NCI-H2081 treated with DMSO at 0.1 percent for 48 hours (cell line): ENCODE data around the gene SNAP91.

Experiments
- DNase-seq: peaks from one replicate; lab custom pipeline; 2025; lab: John Stamatoyannopoulos, UW

SNAP91 gene

DNA sequence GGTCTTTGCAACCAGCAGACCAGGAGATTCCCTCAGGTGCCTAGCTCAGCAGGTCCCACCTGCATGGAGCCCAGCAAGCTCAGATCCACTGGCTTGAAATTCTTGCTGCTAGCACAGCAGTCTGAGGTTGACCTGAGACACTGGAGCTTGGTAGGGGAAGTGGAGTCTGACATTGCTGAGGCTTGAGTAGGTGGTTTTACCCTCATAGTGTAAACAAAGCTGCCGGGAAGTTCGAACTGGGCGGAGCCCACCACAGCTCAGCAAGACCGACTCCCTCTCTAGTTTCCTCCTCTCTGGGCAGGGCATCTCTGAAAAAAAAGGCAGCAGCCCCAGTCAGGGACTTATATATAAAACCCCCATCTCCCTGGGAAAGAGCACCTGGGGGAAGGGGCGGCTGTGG is 162.3 kb downstream of the SNAP91 start:
- DNase-seq, result no peak

DNA sequence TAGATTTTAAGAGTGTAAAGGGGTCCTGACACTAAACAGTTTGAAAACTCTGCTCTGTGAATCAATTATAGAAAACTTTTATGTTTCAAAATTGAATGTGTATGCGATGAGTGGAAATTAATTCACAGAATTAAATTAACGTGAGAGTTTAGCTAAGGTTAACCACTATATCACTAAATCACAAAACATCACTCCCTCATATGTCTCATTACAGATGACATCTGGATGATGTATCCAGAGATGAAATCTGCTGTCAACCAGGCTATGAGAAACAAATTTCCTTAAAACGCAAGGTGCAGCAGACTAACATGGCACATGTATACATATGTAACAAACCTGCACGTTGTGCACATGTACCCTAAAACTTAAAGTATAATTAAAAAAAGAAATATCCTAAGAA is 169.2 kb downstream of the SNAP91 start:
- no peak for DNase-seq

DNA sequence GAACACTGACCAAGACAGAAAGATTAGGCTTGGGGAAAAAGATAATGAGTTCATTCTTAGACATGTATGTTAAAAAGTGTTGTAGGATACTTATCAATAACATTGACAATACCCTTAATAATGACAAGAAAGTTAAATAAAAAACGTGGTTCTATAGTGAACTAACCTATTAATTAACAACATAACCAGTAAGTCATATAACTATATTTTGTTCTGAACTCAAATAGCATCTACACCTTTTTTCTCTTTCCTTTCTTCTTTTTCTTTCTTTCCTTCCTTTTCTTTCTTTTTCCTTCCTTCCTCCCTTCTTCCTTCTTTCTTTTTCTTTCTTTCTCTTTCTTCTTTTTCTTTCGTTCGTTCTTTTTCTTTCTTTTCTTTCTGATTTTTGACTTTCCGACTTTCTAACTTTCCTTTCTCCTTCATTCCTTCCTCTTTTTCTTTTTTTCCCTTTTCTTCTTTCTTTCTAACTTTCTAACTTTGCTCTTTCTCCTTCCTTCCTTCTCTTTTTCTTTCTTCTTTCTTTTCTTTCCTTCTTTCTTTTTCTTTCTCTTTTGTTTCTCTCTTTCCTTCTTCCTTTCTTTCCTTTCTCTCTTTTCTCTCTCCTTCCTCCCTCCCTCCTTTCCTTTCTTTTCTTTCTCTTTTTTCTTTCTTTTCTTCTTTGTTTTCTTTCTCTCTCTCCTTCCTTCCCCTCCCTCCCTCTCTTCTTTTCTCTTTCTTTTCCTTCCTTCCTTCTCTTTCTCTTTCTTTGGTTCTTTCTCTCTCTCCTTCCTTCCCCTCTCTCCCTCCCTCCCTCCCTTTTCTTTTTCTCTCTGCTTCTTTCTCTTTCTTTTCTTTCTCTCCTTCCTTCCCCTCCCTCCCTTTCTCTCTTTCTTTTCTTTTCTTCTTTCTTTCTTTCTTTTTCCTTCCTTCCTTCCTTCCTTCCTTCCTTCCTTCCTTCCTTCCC is 172.0 kb downstream of the SNAP91 start:
- no peak for DNase-seq

DNA sequence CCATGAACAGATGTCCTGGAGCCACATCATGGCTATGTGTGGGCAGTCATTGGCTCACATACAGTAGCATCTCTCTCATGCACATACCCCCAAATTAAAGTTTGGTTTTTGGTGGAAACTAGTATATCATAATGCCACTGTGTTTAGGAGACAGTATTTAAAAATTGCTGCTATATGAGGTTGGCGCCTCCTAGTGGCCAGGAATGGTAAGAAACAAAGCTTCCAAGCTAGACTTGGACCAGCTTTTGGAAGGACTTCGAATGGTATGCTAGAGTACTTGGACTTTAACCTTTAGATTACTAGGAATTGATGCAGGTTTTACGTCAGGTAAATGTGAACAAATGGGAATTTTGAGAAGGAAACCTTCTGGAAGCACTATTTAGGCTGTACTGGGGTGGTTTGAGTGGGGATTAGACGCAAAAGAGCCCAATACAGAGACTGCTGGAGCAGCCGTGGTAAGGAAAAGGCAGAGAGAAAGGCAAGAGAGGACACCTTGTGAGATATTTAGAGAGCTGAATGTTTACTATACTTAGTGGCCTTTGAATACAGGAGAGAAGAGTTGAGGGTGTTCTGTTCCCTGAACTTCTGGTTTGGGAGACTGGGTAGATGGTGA is 172.8 kb downstream of the SNAP91 start:
- DNase-seq, result no peak

DNA sequence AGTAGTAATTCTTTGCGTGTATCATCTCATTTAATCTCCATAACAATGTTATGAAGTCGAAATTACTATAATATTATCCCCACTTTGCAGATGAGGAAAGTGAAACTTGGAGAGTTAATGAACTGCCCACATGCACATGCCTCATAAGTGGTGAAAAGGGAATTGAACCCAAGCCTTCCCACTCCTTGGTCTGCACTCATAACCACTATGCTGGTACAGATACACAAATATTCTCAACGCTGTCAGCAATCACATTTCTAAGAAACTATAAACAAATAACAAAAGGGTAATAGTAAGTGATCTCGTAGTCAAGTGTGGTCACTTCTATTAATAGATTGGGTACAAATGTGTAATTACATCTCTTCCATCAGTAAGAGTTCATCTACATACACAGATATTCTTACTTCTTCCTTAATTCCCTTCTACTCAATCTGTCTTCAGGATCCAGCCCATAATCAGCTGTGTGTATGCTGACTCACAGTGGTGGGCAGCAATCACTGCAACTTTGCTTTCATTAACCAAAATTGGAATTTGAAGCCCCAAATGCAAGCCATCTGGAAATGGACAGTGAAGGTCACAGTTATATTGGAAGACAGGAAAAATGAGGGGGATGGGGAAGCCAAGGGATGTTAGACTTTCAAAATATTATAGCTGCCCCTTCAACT is 190.0 kb downstream of the SNAP91 start:
- DNase-seq, result no peak

DNA sequence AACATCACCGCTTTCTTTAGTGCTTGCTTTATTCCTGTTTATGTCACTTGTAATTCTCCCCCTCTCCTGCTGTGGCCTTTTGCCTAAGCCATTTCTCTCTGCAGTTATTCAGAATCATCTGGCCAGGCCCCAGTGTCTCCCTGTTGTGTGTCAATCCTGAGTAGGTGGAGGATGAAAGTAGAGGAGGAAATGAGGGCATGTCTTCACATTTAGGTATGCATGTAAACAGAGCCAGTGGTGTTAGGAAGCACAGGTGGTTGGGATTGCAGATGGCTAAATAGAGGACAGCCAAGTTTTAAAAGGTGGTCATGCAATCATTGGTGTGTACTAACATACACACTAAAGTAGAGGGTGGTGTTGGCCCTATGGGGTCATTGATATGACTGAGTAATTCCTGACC is 191.4 kb downstream of the SNAP91 start:
- DNase-seq, result no peak

DNA sequence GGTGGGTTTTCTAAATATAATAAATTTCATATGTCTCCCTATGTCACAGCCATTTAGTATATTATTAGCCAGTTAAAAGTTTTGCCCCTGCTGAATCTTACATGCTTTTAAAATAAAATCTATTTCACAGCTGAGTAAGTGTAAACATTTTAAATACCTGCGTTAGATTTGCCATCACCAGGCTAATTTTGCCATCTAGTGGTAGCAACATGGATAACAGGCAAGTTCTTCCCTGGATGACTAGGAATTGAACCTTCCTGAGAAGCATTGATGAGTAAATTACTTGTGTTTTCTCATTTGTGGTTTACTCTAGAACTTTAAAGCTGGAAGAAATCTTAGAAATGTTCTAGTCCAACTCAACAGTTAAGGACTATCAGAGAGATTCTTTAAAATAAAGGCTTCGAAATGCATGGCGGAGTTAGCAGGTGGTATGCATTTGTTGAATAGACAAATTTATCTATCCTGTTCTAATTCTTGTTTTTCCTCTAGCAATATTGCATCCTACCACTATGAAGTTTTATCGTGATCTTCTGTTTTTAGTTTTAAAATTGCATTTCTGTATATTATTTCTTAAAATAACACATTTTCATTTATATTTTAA is 193.9 kb downstream of the SNAP91 start:
- no peak for DNase-seq

- DNase-seq, result no peak
These were observed 194.4 kb downstream of the SNAP91 start for GRCh38 chr6:83514466-83514865.

DNA sequence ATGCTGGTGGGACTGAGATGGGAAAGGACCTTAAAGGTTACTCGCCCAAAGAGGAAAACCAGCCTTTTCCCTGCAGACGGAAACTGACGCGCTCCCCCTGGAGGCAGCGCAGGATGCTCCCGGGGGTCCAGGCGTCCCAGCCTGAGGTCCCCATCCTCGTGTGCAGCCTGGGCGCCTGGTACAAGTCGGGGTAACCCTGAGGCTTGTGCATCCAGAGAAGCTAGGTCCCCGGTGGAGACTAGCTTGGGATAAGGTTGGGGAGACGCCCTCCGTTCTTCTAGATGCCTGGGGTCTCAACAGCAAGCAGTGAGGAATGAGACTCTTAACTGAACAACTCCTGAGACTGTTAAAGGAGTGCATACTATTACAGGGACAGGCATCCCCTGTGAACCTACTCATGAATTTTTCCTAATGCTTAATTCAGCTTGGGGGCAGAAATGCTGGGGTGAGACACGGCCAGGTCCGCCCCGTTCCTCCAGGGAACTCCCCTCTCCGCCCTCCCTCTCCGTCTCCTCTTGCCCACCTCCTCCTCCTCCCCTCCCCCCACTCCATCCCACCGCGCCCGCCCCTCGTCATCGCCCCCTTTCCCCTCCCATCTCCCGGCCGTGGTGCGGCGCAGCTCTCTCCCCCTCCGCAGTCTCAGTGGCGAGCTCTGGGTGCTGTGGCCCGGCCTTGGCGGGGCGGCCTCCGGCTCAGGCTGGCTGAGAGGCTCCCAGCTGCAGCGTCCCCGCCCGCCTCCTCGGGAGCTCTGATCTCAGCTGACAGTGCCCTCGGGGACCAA is 196.8 kb downstream of the SNAP91 start, which contains the start of gene PRSS35:
PRSS35 (plus strand) TSS at position 634 of the 781 bp plus-strand sequence. CDS start 10,908 bp downstream, outside the sequence.
- no peak for DNase-seq

DNA sequence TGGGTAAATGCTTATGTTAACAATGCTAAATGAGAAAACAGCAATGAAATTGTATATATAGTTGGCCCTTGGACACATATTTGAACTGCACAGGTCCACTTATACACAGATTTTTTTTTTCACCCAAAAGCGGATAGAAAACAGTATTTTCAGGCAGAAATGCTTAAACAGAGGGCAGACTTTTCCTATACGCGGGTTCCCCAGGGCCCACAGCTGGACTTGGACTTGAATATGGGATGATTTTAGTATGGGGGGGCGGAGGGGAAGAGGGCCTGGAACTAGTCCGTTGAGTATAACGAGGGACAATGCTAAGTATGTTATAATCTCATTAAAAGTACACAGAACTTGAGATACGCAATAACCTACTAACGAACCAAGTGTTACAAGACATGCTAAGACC is 197.6 kb downstream of the SNAP91 start:
- no peak for DNase-seq

DNA sequence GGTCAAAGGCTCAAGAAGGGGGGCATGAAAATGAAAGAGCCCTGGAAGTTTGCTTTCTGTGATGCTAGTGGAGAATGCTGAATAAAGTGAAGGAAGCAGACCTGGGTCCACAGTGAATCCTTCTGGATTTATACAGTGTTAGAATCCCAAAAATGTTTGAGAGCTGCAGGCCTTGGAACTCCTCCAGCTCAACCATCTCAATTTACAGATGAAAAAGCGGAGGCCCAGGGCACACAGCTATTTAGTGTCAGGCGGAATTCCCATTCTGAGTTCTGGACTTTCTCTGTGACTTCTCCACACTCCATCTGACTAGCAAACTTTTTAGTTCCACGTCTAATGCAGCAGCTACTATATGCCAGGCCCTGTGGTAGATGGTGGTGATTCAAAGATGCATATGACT is 198.1 kb downstream of the SNAP91 start:
- no peak for DNase-seq

GRCh38 chr6:83509441-83509840 is 199.5 kb downstream of the SNAP91 start:
- DNase-seq, result no peak

DNA sequence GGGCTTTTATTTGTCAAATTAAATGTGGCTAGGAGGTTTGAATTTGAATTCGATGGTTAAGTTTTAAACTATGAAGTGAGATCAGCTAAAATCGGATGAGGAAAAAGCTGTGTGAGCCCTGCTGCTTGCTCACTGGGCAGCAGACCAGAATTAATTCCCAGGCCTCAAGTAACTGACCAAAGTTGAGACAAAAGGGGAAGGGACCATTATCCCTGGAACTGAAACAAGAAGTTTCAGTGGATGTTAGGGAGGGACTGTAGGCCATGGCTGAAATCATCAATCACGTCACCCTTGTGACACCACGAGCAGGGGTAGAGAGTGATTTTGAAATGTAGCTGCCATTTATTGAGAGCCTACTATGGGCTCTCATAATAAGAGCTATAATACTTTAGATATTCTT is 203.5 kb downstream of the SNAP91 start:
- no peak for DNase-seq
